Esophagus squamous epithelium (tissue), 5 donors: ENCODE measurements around the gene TPI1. TPM values are rescaled to one million over a fixed set of nuclear protein-coding genes. Genes with fewer than 3 reads are reported as not detected.
"Not testable (repeated sequence)": the region's sequence is repeated elsewhere in the genome, so short reads cannot be mapped to it uniquely, and the experiment has no call there.

Source experiments
- DNase-seq: peaks from one replicate; lab custom pipeline; 2025; lab: John Stamatoyannopoulos, UW
- H3K27ac ChIP-seq, 4 donors: fragments of 200-600 bp; sonication (generic); one replicate each; pipeline ENCODE4 v1.5.1; 2016 to 2019; ENCODE audit warnings: mild to moderate bottlenecking in 1 of 4
- H3K27me3 ChIP-seq, 4 donors: fragments of 200-600 bp; sonication (generic); 1 replicate in 3 of 4; 2 replicates in 1 of 4; pipeline versions ENCODE4 v1.5.1 to v1.6.0; 2017 to 2021; ENCODE audit warnings: antibody characterized with exemption in 1 of 4
- H3K36me3 ChIP-seq, 3 donors: fragments of 200-600 bp; sonication (generic); one replicate each; pipeline ENCODE4 v1.5.1; 2016 to 2019
- H3K4me1 ChIP-seq, 3 donors: fragments of 200-600 bp; sonication (generic); one replicate each; pipeline ENCODE4 v1.5.1; 2017 to 2019
- H3K4me3 ChIP-seq, 4 donors: fragments of 200-600 bp; sonication (generic); 1 replicate in 3 of 4; 2 replicates in 1 of 4; pipeline ENCODE4 v1.5.1; 2016 to 2019; ENCODE audit warnings: mild to moderate bottlenecking in 2 of 4, moderate library complexity in 1 of 4
- H3K9me3 ChIP-seq, 3 donors: fragments of 200-600 bp; sonication (generic); one replicate each; pipeline ENCODE4 v1.5.1; 2016 to 2019
- CTCF ChIP-seq, 6 experiments: fragments of 450-650 bp in 4 of 6; fragments of 200-600 bp in 2 of 6; sonication (generic) in 2 of 6; IDR thresholded peaks; one replicate each; pipeline ENCODE4 v1.5.1; 2016 to 2019; ENCODE audit warnings: antibody characterized with exemption in 6 of 6, mild to moderate bottlenecking in 4 of 6, moderate library complexity in 4 of 6
- POLR2A ChIP-seq, 4 donors: fragments of 450-650 bp; IDR thresholded peaks; one replicate each; pipeline ENCODE4 v1.6.1; 2017; ENCODE audit warnings: antibody characterized with exemption in 4 of 4, mild to moderate bottlenecking in 4 of 4, moderate library complexity in 3 of 4
- WGBS, 2 donors: methylation state at CpG; one replicate each; pipeline ENCODE4 v1.1.5; 2018; 5-methylcytosine and 5-hydroxymethylcytosine counted together
- intact Hi-C: fragments of 100-400 bp; cut with DNase I; formaldehyde crosslinking; loops from one replicate; pipeline ENCODE4 v1.15.0; 2022
- total RNA-seq, 4 donors: library from RNA; depleted of rRNA; stranded (reverse); fragments of >200 nt; gene quantifications; one replicate each; pipeline ENCODE4 v1.1.0, GENCODE V29; 2016
- donor health status: DM: yes; HTN: yes; CAD: no.

Gene TPI1
- total RNA-seq, 4 donors from 2014 or later, result 547 to 938 (median 723) TPM

- Histone ChIP-seq H3K27ac (no peak overlapping the region), H3K4me1 (peaks cover 0 to 17% (median 0%) of the 10 kb centered on the region in 3 donors), H3K4me3 (no peak overlapping the region), H3K27me3 (no peaks in the 10 kb centered on the region), H3K9me3 (no peaks in the 10 kb centered on the region), H3K36me3 (peaks cover 0 to 32% (median 5%) of the 10 kb centered on the region in 3 donors)
- intact Hi-C loops, result no loop called here
- TF ChIP-seq POLR2A (IDR thresholded peaks at IDR 0.05) (no peak), CTCF (IDR thresholded peaks at IDR 0.05) (no peak)
- 98 to 100% methylated on average over 2 to 5 of the region's 5 CpGs for WGBS, 2 donors
- no peak for DNase-seq
Measured at GRCh38 chr12:6883252-6883651, 15.9 kb downstream of the TPI1 start.

GRCh38 chr12:6883683-6884082 lies 16.4 kb downstream of the TPI1 start:
- H3K4me1 ChIP-seq, result peaks cover 0 to 21% (median 3%) of the 10 kb centered on the region in 3 donors
- no peaks in the 10 kb centered on the region for H3K27me3 ChIP-seq
- WGBS, 2 donors, result 95 to 96% methylated on average over 6 to 7 of the region's 11 CpGs
- no peak for DNase-seq
- intact Hi-C loops, result no loop called here
- TF ChIP-seq POLR2A (IDR thresholded peaks at IDR 0.05), result no peak
- no peak for TF ChIP-seq CTCF (IDR thresholded peaks at IDR 0.05)
- no peaks in the 10 kb centered on the region for H3K9me3 ChIP-seq
- H3K36me3 ChIP-seq, result peaks cover 0 to 32% (median 5%) of the 10 kb centered on the region in 3 donors
- H3K4me3 ChIP-seq, result no peak overlapping the region
- H3K27ac ChIP-seq, result no peak overlapping the region

GRCh38 chr12:6884539-6884938 lies 17.2 kb downstream of the TPI1 start:
- Histone ChIP-seq H3K27ac (no peak overlapping the region), H3K9me3 (no peaks in the 10 kb centered on the region)
- WGBS, 2 donors, result 89 to 91% methylated on average over 15 to 21 of the region's 22 CpGs

GRCh38 chr12:6886206-6886999 lies 19.1 kb downstream of the TPI1 start:
- intact Hi-C loops, H3K27ac ChIP-seq, H3K4me3 ChIP-seq, DNase-seq, H3K27me3 ChIP-seq, H3K9me3 ChIP-seq: not testable (repeated sequence)
- WGBS, 2 donors, result 73 to 96% methylated on average over 8 to 13 of the region's 15 CpGs
- H3K4me1 ChIP-seq, result peaks cover 3 to 35% (median 3%) of the 10 kb centered on the region in 3 donors
- peaks cover 0 to 32% (median 5%) of the 10 kb centered on the region in 3 donors for H3K36me3 ChIP-seq

More at GRCh38 chr12:6884539-6884938, 17.2 kb downstream of the TPI1 start:
- intact Hi-C loops, result no loop called here
- DNase-seq, result no peak
- Histone ChIP-seq H3K27me3 (no peaks in the 10 kb centered on the region), H3K4me3 (no peak overlapping the region), H3K36me3 (peaks cover 0 to 32% (median 5%) of the 10 kb centered on the region in 3 donors), H3K4me1 (peaks cover 0 to 25% (median 3%) of the 10 kb centered on the region in 3 donors)
- TF ChIP-seq CTCF (IDR thresholded peaks at IDR 0.05) (no peak), POLR2A (IDR thresholded peaks at IDR 0.05) (no peak)

GRCh38 chr12:6887460-6887859 lies 20.1 kb downstream of the TPI1 start:
- no peak for DNase-seq
- intact Hi-C loops, result no loop called here
- Histone ChIP-seq H3K27ac (peak overlapping the region in 1 of 4 donors; percentile 44), H3K27me3 (no peaks in the 10 kb centered on the region), H3K9me3 (no peaks in the 10 kb centered on the region), H3K36me3 (peaks cover 0 to 32% (median 5%) of the 10 kb centered on the region in 3 donors), H3K4me1 (peaks cover 3 to 40% (median 6%) of the 10 kb centered on the region in 3 donors), H3K4me3 (no peak overlapping the region)
- WGBS, 2 donors, result 62 to 79% methylated on average over 7 to 8 of the region's 8 CpGs
- TF ChIP-seq CTCF (IDR thresholded peaks at IDR 0.05) (no peak), POLR2A (IDR thresholded peaks at IDR 0.05) (no peak)
